Stimulated activated CD4-positive, alpha-beta T cell treated with anti-CD3 and anti-CD28 coated beads, Interleukin-1b, Interleukin-23, amount 100 ng/mL, for 24 hours (primary cell): ENCODE measurements around the gene RGS13.

Experiments used
- DNase-seq, 4 experiments: peaks; one replicate each; pipeline ENCODE4 v3.0.0-alpha.2; 2020; ENCODE audit warnings: low read depth in 4 of 4, low spot score in 1 of 4

The RGS13 gene

GRCh38 chr1:192635939-192636338, at the start of gene RGS13:
RGS13 (plus strand) TSS chr1:192636147; CDS start chr1:192644335, 8,188 bp downstream.
- no peak for DNase-seq

DNA sequence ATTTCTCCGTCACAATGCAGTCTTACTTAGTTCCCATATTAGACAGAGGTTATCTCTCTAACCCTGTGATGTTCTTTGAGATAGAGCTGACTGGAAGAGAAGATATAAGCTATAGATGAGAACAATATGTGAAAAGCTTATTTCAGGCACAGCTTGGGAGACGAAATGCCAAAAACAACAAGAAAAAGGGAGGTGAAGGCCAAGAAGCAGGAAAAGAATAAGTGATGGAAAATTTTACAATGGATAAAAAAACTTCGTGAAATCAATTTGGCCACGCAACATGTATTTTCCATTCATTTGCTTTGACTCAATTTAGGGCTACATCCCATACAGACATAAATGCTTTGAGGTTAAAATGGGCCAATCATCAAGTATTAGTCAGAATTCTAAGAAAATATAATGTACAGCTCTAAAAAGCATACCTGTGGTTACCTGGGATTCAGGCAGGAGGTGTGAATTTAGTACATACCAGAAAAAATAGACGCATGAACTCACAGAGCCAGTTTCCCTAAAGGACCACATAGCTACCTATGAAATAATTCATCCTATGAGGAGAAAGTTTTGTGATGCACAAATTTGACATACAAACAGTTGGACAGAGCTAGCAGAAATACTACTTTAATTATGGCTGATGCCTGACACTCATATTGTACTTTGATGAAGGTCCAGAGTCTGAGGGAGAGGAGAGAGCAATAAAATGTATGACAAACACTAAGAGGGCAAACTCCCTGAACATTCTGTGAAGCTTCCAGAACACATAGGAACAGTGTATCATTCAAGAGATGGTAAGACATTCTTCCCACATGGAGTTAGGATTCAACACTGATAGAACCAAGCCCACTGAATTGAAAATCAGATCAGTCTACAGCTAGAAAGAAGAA, 48.3 kb upstream of the RGS13 start:
- DNase-seq = no peak

DNA sequence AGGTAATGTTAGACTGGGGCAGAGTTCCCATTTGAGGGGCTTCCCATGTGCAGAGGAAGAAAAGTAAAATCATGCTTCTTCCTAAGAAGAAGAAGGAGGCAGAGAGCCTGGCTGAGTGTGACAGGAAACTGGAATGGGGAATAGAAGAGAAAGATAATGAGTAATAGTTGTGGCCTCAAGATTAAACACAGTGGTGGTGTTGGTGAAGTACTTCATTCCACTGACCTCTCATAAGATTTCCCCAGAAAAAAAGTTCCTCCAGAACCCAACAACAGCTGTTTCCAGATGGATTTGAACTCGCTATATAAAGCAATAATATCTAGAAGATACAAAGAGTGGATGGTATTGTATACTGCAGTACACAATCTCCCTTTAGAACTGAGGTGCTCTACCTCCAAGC, 47.4 kb upstream of the RGS13 start:
- no peak for DNase-seq

GRCh38 chr1:192589813-192590212, 46.1 kb upstream of the RGS13 start:
- DNase-seq = no peak

DNA sequence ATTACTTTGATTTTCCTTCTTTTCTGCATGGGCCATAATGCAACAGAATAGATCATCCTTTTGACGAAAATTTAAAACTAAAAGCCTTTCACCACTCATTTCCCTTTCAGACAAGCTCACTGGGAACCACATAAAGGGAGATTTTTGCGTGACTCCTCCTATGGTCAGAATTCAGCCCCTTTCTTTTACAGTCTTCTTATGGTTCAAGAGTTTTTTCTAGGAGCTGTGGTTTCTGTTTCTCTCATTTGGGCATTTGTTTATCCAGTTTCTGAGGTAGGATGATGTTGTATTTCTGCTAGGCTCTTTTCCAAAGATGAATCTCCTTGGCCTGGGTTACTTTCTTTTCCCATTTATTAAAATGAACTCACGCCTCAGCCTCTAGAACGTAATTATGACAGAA, 43.4 kb upstream of the RGS13 start:
- DNase-seq = no peak

DNA sequence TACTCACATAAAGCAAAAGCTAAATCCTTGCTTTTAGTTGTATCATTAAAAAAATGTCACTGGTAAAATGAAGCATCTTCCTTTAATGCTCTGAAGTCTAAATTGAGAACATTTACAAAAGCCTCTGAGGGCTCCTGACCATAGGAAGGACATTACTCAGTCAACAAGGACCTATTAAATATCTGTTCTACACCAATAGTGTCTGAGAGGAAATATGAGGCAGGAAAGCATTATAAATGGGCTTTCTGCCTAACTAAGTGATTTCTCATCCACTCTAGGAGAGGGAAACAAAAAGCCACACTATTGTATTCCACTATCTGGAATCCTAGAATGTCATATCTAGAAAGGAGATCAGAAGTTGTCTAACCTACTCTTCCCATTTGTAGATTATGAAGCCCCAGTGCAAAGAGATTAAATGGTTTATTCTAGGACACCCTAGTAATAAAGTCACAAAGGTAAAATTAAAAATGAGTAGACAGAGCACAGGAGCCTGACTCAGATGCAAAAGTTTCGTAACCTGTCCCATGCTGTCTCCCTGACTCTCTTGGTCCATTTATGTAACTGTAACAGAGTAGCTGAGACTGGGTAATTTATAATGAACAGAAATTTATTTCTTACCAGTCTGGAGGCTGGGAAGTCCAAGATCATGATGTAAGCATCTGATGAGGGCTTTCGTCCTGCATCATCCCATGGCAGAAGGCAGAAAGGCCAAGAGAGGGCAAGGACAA, 42.8 kb upstream of the RGS13 start:
- DNase-seq = no peak

DNA sequence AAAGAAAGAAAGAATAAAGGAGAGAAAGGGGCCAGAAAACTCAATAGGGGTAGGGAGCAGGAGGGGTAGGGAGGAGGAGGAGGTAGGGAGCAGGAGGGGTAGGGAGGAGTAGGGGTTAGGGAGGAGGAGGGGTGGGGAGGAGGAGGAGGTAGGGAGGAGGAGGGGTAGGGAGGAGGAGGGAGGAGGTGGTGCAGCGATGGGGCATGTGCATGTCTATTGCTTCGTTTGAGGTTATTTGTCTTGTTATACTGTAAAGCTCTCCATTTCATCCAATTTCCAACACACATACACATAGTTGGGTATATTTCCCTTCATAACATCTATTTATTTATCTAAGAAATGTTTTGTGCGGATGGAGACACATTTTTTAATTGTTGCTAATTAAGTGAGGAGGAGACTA, 40.6 kb upstream of the RGS13 start:
- DNase-seq = no peak

DNA sequence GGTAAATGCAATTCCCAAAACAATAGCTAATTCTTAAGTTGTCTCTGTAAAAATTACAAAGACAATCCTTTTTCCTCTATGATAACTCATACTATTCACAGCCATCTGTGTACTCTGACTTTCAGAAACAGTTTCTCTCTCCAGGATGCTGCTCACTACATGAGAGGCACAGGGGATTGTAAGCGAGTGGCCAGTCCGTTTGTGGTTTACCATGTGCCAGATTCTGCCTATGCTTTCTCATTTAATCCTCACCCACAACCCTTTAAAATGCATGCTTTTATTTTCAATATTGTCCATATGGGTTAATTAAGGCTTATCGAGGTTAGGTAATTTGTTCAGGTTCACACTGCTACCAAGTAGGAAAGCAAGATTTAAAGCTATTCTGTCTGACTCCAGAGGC, 37.4 kb upstream of the RGS13 start:
- no peak for DNase-seq

- DNase-seq = no peak
These were observed 35.7 kb upstream of the RGS13 start for GRCh38 chr1:192600275-192600674.

GRCh38 chr1:192601143-192601542, 34.8 kb upstream of the RGS13 start:
- no peak for DNase-seq

GRCh38 chr1:192601567-192601966, 34.4 kb upstream of the RGS13 start:
- no peak for DNase-seq

DNA sequence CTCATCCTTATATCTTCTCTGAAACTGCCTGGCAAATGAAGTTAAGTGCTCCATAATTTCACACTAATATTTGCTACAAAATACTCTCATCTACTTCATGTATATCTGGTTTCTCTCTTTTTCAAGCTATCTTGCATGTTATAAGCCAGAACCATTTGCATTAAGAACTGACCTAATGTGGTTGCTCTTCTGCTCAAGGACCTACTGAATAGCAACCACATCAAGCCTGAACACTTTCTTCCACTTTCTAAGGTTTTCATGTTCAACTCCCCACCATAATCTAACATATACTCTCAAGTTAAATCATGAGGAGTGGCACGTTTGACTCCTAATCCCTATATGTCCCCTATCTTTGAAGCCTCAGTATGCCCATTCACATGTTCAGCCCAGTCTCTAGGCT, 33.2 kb upstream of the RGS13 start:
- no peak for DNase-seq

- DNase-seq = no peak
These were observed 32.6 kb upstream of the RGS13 start for GRCh38 chr1:192603218-192603787.

DNA sequence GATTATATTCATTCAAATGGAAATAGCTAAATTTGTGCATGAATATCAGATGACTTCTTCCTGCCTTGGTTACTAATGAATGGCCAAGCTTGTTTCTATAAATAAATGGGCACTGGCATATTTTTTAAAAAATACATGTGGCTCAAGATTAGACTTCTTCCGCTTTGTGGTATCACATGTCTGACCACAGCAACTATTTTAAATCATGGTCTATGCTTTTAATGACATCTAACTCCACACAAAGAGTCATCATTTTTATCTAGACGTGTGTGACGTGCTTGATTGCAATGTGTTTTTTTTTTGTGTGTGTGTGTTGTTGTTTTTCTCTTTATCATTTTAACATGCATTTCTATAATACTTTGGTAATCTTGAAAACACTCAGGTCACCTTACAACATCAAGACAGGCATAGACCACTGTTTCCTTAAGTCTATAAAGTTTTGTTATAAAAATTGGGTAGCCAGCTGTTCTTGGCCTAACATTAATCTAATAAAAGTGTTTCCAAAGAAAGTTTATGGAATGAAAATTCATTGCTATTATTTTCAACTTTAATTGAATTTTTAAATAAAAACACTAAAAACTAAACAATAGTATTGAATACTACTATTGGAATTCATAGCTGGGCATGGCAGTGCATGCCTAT, 30.8 kb upstream of the RGS13 start:
- DNase-seq = no peak

GRCh38 chr1:192608671-192609070, 27.3 kb upstream of the RGS13 start:
- no peak for DNase-seq

DNA sequence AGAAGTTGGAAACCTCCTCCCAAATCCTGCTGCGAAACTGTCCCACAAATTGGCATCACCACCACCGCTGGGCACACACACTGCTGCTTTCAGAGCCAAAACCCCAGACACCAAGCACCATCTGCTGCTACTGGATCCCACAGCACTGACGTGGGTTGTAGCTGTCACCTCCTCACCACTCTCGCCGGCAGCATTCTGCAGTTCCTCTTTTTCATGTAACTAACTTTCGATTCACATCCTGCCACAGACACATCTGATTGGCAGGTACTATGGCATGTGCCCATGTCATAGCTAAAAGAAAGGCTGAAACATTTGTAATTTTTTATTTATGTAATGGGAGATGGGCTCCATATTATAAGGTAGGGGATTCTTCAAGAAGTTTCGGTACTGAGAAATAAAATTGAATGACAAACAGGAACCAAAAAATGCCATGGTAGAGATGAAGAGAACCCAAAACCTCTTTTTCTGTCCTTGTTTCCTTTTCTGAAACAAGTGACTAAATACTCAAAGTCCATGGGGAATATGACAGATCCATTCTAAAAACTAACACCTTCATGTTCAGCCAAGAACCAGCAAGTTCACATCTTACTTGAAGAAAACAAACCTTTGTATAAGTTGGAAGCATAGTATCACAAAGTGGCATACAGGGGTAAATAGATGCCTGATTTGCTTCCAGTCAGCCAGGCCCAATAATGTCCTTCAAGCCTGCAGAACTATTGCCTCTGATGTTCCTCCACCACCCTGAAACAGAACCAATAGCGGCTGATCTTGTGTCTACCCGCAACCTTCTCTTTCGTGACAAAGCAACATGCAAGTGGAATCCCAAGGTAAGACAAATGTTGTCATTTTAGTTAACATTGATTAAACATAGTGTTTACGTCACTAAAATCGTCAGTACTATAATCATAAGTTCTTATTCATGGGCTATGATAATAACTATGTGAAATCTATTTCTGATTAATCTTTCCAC, 26.6 kb upstream of the RGS13 start:
- peak in 3 of 4 experiments; percentile 9 to 23 (median 23) for DNase-seq

DNA sequence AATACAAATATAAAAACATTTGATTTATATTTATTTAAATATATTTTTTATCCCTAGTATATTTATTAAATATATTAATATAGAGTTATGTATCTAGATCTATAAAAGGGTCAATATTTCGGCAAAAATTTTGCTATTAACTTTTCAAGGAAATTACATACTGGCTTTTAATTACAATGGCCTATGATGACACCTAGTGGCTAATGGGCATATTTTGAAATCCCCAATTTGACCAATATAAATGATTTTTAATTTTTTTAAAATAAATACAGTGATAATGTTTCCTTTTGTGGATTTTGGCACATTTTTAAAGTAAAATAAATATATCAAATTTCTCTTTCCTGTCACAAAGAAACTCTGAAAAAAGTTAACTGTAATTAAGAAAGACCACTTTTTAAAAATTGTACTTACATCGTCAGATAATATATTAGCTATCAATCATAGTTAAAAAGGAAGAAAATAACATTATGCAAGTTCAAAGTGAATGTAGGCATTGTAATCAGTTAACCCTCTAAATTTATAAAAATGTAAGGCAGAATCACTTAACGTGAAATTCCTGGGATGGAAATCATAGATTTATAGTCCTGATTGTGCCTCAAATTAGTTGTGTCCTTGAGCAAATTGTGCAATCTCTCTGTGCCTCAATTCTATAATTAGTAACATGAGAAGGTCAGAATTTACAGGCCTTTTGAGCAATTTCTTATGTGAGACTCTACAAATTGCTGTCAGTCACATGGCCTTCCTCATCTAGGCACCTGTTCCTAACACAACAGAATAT, 25.6 kb upstream of the RGS13 start:
- DNase-seq = no peak

GRCh38 chr1:192615055-192615454, 20.9 kb upstream of the RGS13 start:
- no peak for DNase-seq

GRCh38 chr1:192620071-192620635, 15.8 kb upstream of the RGS13 start:
- DNase-seq = no peak
